ENCODE data around the gene MIAT. TPM values are rescaled to one million over a fixed set of nuclear protein-coding genes. Genes with fewer than 3 reads are reported as not detected.

Gene MIAT
- polyA plus RNA-seq (2011; rRNA removed) (2.2 and 3.1 TPM in 2 replicates), polyA plus RNA-seq (2017; fragmentation: RNase III; extraction: RNeasy Plus Mini Kit Qiagen cat#74134 plus additional on column Dnase treatment) (1.1 to 2.2 TPM (median 1.5 TPM) in 3 replicates), polyA minus RNA-seq (2011; rRNA and poly(A)+ RNA removed) (3.3 and 5.2 TPM in 2 replicates)
- polyA plus RNA-seq (2012; cell fraction: cytosol; rRNA removed), result 0.36 and 0.48 TPM in 2 replicates
- 2.7 and 4.2 TPM in 2 replicates for polyA plus RNA-seq (2012; cell fraction: nucleus; rRNA removed)

- DNase-seq (ENCODE audit: low read depth in 1 of 2, low spot score in 1 of 2), result no peak
- 44% methylated on average over 42 of the region's 62 CpGs for WGBS (ENCODE audit: missing lambda C conversion rate)
- CTCF ChIA-PET, result no interaction called here
- TF ChIP-seq ZFP36 (IDR thresholded peaks at IDR 0.05; ENCODE audit: borderline replicate concordance, partially characterized antibody) (no peak), MYC (IDR thresholded peaks at IDR 0.05; ENCODE audit: borderline replicate concordance, low read length) (no peak), SMC3 (IDR thresholded peaks at IDR 0.05) (no peak), TP53 (CRISPR knock-in tag; IDR thresholded peaks at IDR 0.05) (no peak), EHF (CRISPR knock-in tag; IDR thresholded peaks at IDR 0.05) (no peak), ZNF302 (CRISPR knock-in tag; IDR thresholded peaks at IDR 0.05) (no peak), FOXS1 (CRISPR knock-in tag; IDR thresholded peaks at IDR 0.05) (no peak), JUNB (IDR thresholded peaks at IDR 0.05) (no peak), KDM5A (IDR thresholded peaks at IDR 0.05) (no peak), ZC3H11A (IDR thresholded peaks at IDR 0.05) (no peak), JUN (IDR thresholded peaks at IDR 0.05) (no peak), RAD21 (conservative IDR thresholded peaks at IDR 0.05 in 1 of 2, IDR thresholded peaks at IDR 0.05 in 1 of 2) (no peak), EHMT2 (IDR thresholded peaks at IDR 0.05; ENCODE audit: low read depth) (no peak), POLR2A (IDR thresholded peaks at IDR 0.05; ENCODE audit: low read length) (no peak), NPAS2 (CRISPR knock-in tag; IDR thresholded peaks at IDR 0.05; ENCODE audit: borderline replicate concordance) (no peak), ZSCAN20 (CRISPR knock-in tag; IDR thresholded peaks at IDR 0.05) (no peak), HEYL (CRISPR knock-in tag; IDR thresholded peaks at IDR 0.05) (no peak)
- TF ChIP-seq, protein P1, sequence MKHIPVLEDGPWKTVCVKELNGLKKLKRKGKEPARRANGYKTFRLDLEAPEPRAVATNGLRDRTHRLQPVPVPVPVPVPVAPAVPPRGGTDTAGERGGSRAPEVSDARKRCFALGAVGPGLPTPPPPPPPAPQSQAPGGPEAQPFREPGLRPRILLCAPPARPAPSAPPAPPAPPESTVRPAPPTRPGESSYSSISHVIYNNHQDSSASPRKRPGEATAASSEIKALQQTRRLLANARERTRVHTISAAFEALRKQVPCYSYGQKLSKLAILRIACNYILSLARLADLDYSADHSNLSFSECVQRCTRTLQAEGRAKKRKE (CRISPR knock-in tag; IDR thresholded peaks at IDR 0.05; ENCODE audit: low read depth), result no peak
- TF ChIP-seq, protein P2, sequence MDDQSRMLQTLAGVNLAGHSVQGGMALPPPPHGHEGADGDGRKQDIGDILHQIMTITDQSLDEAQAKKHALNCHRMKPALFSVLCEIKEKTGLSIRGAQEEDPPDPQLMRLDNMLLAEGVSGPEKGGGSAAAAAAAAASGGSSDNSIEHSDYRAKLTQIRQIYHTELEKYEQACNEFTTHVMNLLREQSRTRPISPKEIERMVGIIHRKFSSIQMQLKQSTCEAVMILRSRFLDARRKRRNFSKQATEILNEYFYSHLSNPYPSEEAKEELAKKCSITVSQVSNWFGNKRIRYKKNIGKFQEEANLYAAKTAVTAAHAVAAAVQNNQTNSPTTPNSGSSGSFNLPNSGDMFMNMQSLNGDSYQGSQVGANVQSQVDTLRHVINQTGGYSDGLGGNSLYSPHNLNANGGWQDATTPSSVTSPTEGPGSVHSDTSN (IDR thresholded peaks at IDR 0.05), result no peak
- TF ChIP-seq, protein P3, sequence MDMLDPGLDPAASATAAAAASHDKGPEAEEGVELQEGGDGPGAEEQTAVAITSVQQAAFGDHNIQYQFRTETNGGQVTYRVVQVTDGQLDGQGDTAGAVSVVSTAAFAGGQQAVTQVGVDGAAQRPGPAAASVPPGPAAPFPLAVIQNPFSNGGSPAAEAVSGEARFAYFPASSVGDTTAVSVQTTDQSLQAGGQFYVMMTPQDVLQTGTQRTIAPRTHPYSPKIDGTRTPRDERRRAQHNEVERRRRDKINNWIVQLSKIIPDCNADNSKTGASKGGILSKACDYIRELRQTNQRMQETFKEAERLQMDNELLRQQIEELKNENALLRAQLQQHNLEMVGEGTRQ (IDR thresholded peaks at IDR 0.05), result no peak
- ATAC-seq, result peak in 1 of 2 experiments; percentile 41; a peak in 3 of 6 replicates
- H3K4me1 ChIP-seq, result peaks cover 20% of the 10 kb centered on the region
- peak within 1 kb of the TSS; percentile 50 for H3K4me3 ChIP-seq
- peak within 1 kb of the TSS; percentile 63 to 87 for H3K27ac ChIP-seq
- POLR2A ChIA-PET, result no interaction called here
- H3K9me3 ChIP-seq, result no peaks in the 10 kb centered on the region
- no peak for FAIRE-seq
- H3K4me2 ChIP-seq, result peak within 1 kb of the TSS; percentile 97
These were observed at the start of gene MIAT for GRCh38 chr22:26656891-26657851. Gene MIAT (plus strand): TSS chr22:26657588.

DNA sequence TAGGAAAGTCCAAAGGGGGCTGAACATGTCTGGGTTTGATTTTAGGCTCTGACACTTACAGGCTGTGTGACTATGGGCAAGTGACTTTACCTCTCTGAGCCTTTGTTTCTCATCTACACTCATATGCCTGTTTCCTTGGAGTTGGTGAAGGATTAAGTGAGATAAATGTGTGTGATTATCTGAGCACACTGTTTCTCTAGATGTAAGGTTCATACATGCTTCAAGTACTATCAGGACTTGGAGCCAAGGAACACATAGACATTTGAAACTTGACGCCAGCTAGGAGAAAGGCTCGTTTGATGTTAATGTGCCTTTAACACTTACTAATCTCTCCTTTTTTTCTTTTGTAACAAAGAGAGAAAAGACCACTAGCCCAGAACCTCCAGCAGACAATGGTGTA lies 49.3 kb upstream of the MIAT start:
- H3K27ac ChIP-seq, result no peak overlapping the region
- H3K9me3 ChIP-seq, result no peaks in the 10 kb centered on the region
- no peaks in the 10 kb centered on the region; the same call in 2 of the 3 replicates for H3K4me1 ChIP-seq
- POLR2A ChIA-PET, result interaction anchor here (0.6 kb wide), 1 partner anchor 26 kb away, joined by 3 read pairs; no protein-coding TSS in a partner anchor
- DNase-seq (ENCODE audit: low read depth in 1 of 2, low spot score in 1 of 2), result no peak
- no peak for FAIRE-seq
- no peak for TF ChIP-seq NR3C1 (IDR thresholded peaks at IDR 0.05)
- TF ChIP-seq, protein P4, sequence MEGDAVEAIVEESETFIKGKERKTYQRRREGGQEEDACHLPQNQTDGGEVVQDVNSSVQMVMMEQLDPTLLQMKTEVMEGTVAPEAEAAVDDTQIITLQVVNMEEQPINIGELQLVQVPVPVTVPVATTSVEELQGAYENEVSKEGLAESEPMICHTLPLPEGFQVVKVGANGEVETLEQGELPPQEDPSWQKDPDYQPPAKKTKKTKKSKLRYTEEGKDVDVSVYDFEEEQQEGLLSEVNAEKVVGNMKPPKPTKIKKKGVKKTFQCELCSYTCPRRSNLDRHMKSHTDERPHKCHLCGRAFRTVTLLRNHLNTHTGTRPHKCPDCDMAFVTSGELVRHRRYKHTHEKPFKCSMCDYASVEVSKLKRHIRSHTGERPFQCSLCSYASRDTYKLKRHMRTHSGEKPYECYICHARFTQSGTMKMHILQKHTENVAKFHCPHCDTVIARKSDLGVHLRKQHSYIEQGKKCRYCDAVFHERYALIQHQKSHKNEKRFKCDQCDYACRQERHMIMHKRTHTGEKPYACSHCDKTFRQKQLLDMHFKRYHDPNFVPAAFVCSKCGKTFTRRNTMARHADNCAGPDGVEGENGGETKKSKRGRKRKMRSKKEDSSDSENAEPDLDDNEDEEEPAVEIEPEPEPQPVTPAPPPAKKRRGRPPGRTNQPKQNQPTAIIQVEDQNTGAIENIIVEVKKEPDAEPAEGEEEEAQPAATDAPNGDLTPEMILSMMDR (IDR thresholded peaks at IDR 0.05), result no peak
- TF ChIP-seq MYC (IDR thresholded peaks at IDR 0.05; ENCODE audit: borderline replicate concordance, low read length), result no peak
- TF ChIP-seq ZFP36 (IDR thresholded peaks at IDR 0.05; ENCODE audit: borderline replicate concordance, partially characterized antibody), result peak; percentile 44
- TF ChIP-seq FOXS1 (CRISPR knock-in tag; IDR thresholded peaks at IDR 0.05), result no peak
- TF ChIP-seq EHF (CRISPR knock-in tag; IDR thresholded peaks at IDR 0.05), result no peak
- TF ChIP-seq, protein P3 (IDR thresholded peaks at IDR 0.05), result no peak
- 53% methylated on average over 2 of the region's 2 CpGs for WGBS (ENCODE audit: missing lambda C conversion rate)
- CTCF ChIA-PET, result no interaction called here
- H3K4me3 ChIP-seq, result no peak overlapping the region
- ATAC-seq, result no peak
- no peak overlapping the region for H3K4me2 ChIP-seq

Data from A549 (cell line).